ENCODE results near the gene MCFD2. TPM values are rescaled to one million over a fixed set of nuclear protein-coding genes. Genes with fewer than 3 reads are reported as not detected.

The MCFD2 gene
- total RNA-seq = 10 to 100 TPM; 42.2 to 73.7 TPM

DNA sequence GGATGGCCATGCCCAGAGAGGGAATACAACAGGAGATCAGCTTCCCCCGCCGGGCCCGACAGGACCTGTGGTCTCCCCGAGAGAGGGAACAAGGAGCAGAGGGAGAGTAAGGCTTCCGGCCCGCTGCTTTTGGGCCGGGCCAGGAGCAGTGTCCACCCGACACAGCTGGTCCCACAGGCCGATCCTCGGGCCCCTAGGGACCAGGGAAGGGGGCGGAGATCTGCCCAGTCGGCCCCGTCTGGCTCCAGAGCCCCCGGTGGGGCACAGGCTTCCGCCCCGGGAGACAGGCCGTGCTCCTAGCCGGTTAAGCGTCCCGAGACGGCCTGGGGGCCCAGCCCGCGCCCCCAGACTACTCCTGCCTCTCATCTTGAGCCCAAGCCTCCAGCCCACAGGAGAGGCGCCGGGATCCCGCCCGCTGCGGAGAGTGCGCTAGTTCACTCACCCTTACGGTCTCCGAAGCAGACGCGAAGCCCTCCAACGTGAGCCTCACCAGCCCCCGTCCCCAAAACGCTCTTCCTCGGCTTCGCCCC is at the start of gene MCFD2:
Gene MCFD2 (minus strand): TSS at position 526 of the 530 bp plus-strand sequence. CDS start 6,635 bp downstream, outside the sequence.
- intact Hi-C loops (cut with DNase I) = no loop called here
- Histone ChIP-seq H3K4me1 (peaks cover 49% of the 10 kb centered on the region), H3K27ac (peak within 1 kb of the TSS; percentile 99 to 100 (median 99)), H3K27me3 (no peaks in the 10 kb centered on the region), H3K4me3 (peak within 1 kb of the TSS; percentile 85 to 99), H3K9me3 (no peaks in the 10 kb centered on the region), H3K36me3 (replicated peaks in 1 of 2; ENCODE audit: insufficient read depth in 1 of 2, low read depth in 2 of 2) (no peaks in the 10 kb centered on the region)
- TF ChIP-seq, protein P1, sequence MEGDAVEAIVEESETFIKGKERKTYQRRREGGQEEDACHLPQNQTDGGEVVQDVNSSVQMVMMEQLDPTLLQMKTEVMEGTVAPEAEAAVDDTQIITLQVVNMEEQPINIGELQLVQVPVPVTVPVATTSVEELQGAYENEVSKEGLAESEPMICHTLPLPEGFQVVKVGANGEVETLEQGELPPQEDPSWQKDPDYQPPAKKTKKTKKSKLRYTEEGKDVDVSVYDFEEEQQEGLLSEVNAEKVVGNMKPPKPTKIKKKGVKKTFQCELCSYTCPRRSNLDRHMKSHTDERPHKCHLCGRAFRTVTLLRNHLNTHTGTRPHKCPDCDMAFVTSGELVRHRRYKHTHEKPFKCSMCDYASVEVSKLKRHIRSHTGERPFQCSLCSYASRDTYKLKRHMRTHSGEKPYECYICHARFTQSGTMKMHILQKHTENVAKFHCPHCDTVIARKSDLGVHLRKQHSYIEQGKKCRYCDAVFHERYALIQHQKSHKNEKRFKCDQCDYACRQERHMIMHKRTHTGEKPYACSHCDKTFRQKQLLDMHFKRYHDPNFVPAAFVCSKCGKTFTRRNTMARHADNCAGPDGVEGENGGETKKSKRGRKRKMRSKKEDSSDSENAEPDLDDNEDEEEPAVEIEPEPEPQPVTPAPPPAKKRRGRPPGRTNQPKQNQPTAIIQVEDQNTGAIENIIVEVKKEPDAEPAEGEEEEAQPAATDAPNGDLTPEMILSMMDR (IDR thresholded peaks at IDR 0.05) = no peak
- peak in 1 of 3 donors; percentile 78 for TF ChIP-seq POLR2A (IDR thresholded peaks at IDR 0.05)
- DNase-seq (peak in 3 of 4 donors; percentile 46 to 53 (median 50)), ATAC-seq (peak; percentile 19)
- 0 to 1% methylated on average over 8 to 33 of the region's 38 CpGs for WGBS, 2 donors

DNA sequence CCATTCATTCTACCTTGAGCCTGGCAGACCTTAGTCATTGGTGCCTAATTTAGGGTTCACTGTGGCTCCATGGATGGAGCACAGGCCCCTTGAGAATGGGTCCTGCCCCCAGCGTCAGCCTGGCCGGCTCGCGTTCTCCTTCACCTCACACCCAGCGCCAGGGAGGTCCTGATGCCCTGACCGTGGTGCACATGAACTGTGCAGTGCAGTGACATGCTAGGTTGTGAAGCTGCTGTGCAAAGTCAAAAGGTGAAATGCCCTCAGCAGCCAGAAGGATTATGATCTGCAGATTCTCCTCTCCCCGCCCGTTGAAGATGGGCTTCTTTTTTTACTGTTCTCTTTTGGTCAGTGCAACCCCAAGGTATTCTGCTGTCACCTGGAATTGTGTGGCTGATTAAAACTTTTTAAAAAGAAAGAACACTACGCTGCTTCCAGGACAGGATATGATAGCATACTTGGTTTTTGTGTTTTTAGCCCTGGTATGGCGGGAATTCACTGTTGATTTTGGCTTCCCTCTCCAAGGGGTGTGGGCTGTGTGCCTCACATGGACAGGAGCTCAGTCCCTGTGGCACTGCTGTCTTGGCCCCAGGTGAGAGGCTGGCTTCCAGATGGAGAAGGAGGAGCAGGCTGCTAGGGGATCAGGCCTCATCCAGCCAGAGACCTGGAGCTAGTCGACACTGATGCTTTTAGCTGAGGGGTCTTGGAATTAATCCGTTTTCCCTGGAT is 49.4 kb upstream of the MCFD2 start:
- Histone ChIP-seq H3K27ac (peak overlapping the region in 2 of 4 donors; percentile 6 to 27), H3K4me3 (no peak overlapping the region), H3K9me3 (no peaks in the 10 kb centered on the region), H3K27me3 (no peaks in the 10 kb centered on the region), H3K36me3 (replicated peaks in 1 of 2; ENCODE audit: insufficient read depth in 1 of 2, low read depth in 2 of 2) (no peaks in the 10 kb centered on the region), H3K4me1 (peaks cover 49% of the 10 kb centered on the region)
- intact Hi-C loops (cut with DNase I) = no loop called here
- 77 to 79% methylated on average over 12 of the region's 12 CpGs for WGBS, 2 donors
- peak in 1 of 4 donors; percentile 38 for DNase-seq
- TF ChIP-seq, protein P1 (IDR thresholded peaks at IDR 0.05) = no peak
- TF ChIP-seq POLR2A (IDR thresholded peaks at IDR 0.05) = no peak
- no peak for ATAC-seq

DNA sequence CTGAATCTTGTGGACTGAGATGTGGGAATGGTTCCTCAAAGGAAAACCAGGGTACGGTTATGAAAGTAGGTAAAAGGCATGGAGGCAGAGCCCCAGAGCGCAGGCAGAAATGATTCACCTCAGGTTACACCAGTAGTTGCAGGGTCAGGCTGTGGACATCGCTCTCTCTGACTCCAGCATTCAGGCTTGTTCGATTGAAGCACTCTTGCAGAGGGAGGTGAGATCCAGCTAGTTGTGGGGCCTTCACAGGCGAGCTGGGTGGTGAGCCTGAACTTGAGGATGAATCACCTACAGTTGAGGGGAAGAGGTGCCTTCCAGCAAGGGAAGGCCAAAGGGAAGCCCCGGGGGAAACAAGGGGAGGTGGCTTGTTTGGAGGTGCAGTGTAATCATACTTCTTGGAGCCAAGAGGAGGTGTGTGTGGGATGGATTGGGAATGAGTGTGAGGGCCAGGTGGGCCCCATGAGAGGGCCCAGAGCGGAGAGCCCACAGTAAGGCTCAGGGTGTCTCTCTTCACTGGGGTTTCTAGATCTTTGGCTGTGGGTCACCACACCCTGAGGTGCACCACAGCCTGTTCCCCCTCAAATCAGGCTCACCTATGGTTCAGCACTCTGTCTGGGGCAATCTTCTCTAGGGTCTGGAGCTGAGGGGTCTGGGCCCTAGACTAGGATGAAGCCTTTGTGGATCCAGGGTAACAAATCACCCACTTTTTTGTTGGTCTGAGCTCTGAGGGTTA is 48.5 kb upstream of the MCFD2 start:
- Histone ChIP-seq H3K9me3 (no peaks in the 10 kb centered on the region), H3K4me1 (peaks cover 40% of the 10 kb centered on the region), H3K36me3 (replicated peaks in 1 of 2; ENCODE audit: insufficient read depth in 1 of 2, low read depth in 2 of 2) (no peaks in the 10 kb centered on the region), H3K27ac (peak overlapping the region in 1 of 4 donors; percentile 27), H3K4me3 (no peak overlapping the region), H3K27me3 (no peaks in the 10 kb centered on the region)
- DNase-seq (no peak), ATAC-seq (no peak)
- intact Hi-C loops (cut with DNase I) = no loop called here
- TF ChIP-seq, protein P1 (IDR thresholded peaks at IDR 0.05) = no peak
- TF ChIP-seq POLR2A (IDR thresholded peaks at IDR 0.05) = no peak
- 85 to 91% methylated on average over 7 of the region's 7 CpGs for WGBS, 2 donors

DNA sequence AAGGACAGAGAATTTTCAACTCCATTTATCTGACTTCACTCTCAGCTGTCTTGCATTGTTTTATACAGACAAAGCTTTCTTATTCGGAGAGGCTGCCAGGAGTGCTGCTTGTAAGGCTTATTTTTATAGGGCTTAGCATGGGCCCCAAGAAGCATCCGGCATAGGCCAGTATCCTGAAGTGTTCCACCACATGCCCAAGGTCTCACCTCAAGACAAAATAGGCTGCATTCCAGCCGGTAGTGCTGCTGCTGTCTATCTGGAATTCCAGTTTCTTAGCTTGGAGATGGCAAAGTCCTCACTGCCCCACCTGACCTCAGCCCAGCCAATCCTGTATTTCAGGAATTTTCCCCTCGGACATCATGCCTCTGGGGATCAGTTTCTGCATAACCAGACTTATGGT is 47.6 kb upstream of the MCFD2 start:
- no peak overlapping the region for H3K4me3 ChIP-seq
- WGBS, 2 donors = 82 to 87% methylated on average over 4 of the region's 4 CpGs
- peaks cover 31% of the 10 kb centered on the region for H3K4me1 ChIP-seq
- H3K9me3 ChIP-seq = no peaks in the 10 kb centered on the region
- ATAC-seq (no peak), DNase-seq (no peak)
- intact Hi-C loops (cut with DNase I) = no loop called here
- TF ChIP-seq POLR2A (IDR thresholded peaks at IDR 0.05) = no peak
- TF ChIP-seq, protein P1 (IDR thresholded peaks at IDR 0.05) = no peak
- H3K36me3 ChIP-seq (replicated peaks in 1 of 2; ENCODE audit: insufficient read depth in 1 of 2, low read depth in 2 of 2) = peaks cover 0 to under 1% of the 10 kb centered on the region in 2 donors
- no peak overlapping the region for H3K27ac ChIP-seq
- no peaks in the 10 kb centered on the region for H3K27me3 ChIP-seq

Measured in body of pancreas (tissue), 4 donors.